Measurements from ENCODE around the gene FHIP1B. TPM values are rescaled to one million over a fixed set of nuclear protein-coding genes. Genes with fewer than 3 reads are reported as not detected.
A peak's percentile ranks its signal among the peaks of the same experiment; 100 is the strongest.

Gene FHIP1B
- total RNA-seq, 1 donor from 2014 or later = 25.3 TPM

GRCh38 chr11:6233984-6234386 lies 451 bp downstream of the FHIP1B start:
- Mint-ChIP-seq H3K36me3 (ENCODE audit: unreplicated experiment) (no peaks in the 10 kb centered on the region), H3K27ac (ENCODE audit: unreplicated experiment) (peak overlapping the region; percentile 83), H3K4me3 (ENCODE audit: unreplicated experiment) (peak overlapping the region; percentile 97), H3K4me1 (ENCODE audit: low read depth, unreplicated experiment) (peaks cover 2% of the 10 kb centered on the region), H3K9me3 (ENCODE audit: unreplicated experiment) (peaks cover 3% of the 10 kb centered on the region), H3K27me3 (ENCODE audit: unreplicated experiment) (peaks cover 5% of the 10 kb centered on the region)
- DNase-seq = no peak
- TF ChIP-seq CTCF (IDR thresholded peaks at IDR 0.05; ENCODE audit: partially characterized antibody, unreplicated experiment) = no peak

GRCh38 chr11:6232899-6233298 lies 1.5 kb downstream of the FHIP1B start:
- Mint-ChIP-seq H3K27me3 (ENCODE audit: unreplicated experiment) (peaks cover 5% of the 10 kb centered on the region), H3K36me3 (ENCODE audit: unreplicated experiment) (no peaks in the 10 kb centered on the region), H3K4me3 (ENCODE audit: unreplicated experiment) (peak overlapping the region; percentile 53), H3K4me1 (ENCODE audit: low read depth, unreplicated experiment) (peaks cover 2% of the 10 kb centered on the region), H3K27ac (ENCODE audit: unreplicated experiment) (no peak overlapping the region), H3K9me3 (ENCODE audit: unreplicated experiment) (peaks cover 3% of the 10 kb centered on the region)
- no peak for DNase-seq
- no peak for TF ChIP-seq CTCF (IDR thresholded peaks at IDR 0.05; ENCODE audit: partially characterized antibody, unreplicated experiment)

DNA sequence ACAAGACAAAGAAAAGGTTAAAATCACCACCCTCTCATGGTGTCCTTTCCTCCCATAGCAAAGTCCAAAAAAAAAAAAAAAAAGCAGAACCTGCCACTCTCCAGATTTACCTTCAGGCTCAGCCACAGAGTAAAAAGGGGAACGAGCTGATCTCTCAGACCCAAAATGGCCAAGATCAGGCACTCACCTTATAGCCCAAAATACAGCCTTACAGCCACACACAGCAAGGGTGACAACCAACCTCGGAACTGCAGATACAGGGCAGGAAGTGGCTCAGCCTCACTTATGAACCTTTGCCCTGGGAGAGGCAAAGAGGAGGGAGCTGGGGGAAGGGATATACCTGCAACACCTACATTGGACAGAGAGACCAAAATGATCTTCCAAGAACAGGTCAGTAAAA lies 4.5 kb downstream of the FHIP1B start:
- no peaks in the 10 kb centered on the region for H3K36me3 Mint-ChIP-seq (ENCODE audit: unreplicated experiment)
- H3K4me3 Mint-ChIP-seq (ENCODE audit: unreplicated experiment) = no peak overlapping the region
- no peak for TF ChIP-seq CTCF (IDR thresholded peaks at IDR 0.05; ENCODE audit: partially characterized antibody, unreplicated experiment)
- H3K4me1 Mint-ChIP-seq (ENCODE audit: low read depth, unreplicated experiment) = no peaks in the 10 kb centered on the region
- no peak for DNase-seq
- no peak overlapping the region for H3K27ac Mint-ChIP-seq (ENCODE audit: unreplicated experiment)
- peaks cover 3% of the 10 kb centered on the region for H3K27me3 Mint-ChIP-seq (ENCODE audit: unreplicated experiment)
- peaks cover under 1% of the 10 kb centered on the region for H3K9me3 Mint-ChIP-seq (ENCODE audit: unreplicated experiment)

DNA sequence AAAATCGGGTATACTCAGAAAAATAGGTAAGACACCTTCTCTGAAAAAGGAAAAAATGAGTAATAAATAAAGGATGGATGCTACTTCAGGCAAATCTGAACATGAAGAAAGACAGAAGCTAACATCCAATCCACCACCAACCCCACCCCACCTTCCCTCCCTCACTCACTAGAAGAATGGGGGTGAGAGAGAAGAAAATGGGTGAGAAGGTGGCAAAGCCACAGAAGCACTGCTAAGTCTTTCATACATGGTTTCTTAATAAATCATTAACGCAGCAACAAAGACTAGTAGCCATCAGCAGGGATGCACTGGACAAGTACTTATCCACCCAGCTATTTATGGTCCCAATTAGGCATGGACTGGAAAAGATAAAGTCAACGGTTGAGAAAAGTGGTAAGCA lies 5.9 kb downstream of the FHIP1B start:
- Mint-ChIP-seq H3K4me1 (ENCODE audit: low read depth, unreplicated experiment) (no peaks in the 10 kb centered on the region), H3K4me3 (ENCODE audit: unreplicated experiment) (no peak overlapping the region), H3K36me3 (ENCODE audit: unreplicated experiment) (no peaks in the 10 kb centered on the region), H3K27ac (ENCODE audit: unreplicated experiment) (no peak overlapping the region), H3K27me3 (ENCODE audit: unreplicated experiment) (no peaks in the 10 kb centered on the region), H3K9me3 (ENCODE audit: unreplicated experiment) (no peaks in the 10 kb centered on the region)
- TF ChIP-seq CTCF (IDR thresholded peaks at IDR 0.05; ENCODE audit: partially characterized antibody, unreplicated experiment) = no peak
- no peak for DNase-seq

DNA sequence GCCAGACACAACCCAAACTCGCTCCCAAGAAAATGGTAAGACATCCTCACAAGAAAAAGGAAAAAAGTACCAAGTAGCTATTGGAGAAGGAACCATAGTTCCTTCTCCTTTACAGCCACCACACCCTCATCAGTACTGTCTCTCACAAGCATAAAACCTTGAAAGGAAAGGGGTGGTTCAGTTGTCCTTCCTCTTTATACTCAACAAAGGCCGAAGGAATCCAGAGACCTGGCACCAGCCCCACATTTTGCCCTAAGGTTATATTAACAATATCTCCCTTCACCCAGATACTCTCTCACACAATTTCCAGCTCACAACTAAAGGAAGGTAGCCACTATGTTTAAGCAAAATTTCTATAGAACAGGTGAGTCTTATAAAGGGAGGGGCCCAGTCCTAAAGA lies 8.5 kb downstream of the FHIP1B start:
- TF ChIP-seq CTCF (IDR thresholded peaks at IDR 0.05; ENCODE audit: partially characterized antibody, unreplicated experiment) = no peak
- Mint-ChIP-seq H3K4me3 (ENCODE audit: unreplicated experiment) (no peak overlapping the region), H3K27ac (ENCODE audit: unreplicated experiment) (no peak overlapping the region), H3K4me1 (ENCODE audit: low read depth, unreplicated experiment) (no peaks in the 10 kb centered on the region), H3K9me3 (ENCODE audit: unreplicated experiment) (no peaks in the 10 kb centered on the region), H3K27me3 (ENCODE audit: unreplicated experiment) (no peaks in the 10 kb centered on the region), H3K36me3 (ENCODE audit: unreplicated experiment) (no peaks in the 10 kb centered on the region)
- DNase-seq = no peak
